PFSK-1 (cell line): Measurements from ENCODE around the gene HTT.

Source experiments
- FOXP2 ChIP-seq: optimal IDR thresholded peaks from 2 replicates; pipeline ENCODE3; 2011; ENCODE audit warnings: borderline replicate concordance, control low read depth, inconsistent platforms; ENCODE audit not compliant: insufficient read depth; ENCODE audit errors: extremely low read length, extremely low read depth
- POLR2AphosphoS5 ChIP-seq: IDR thresholded peaks from 2 replicates; pipeline ENCODE4 v1.6.1; 2012; ENCODE audit warnings: low read depth, mild to moderate bottlenecking, control low read depth, low read length, moderate library complexity
- SIN3A ChIP-seq: IDR thresholded peaks from 2 replicates; pipeline ENCODE4 v1.6.1; 2012; ENCODE audit warnings: mild to moderate bottlenecking, low read length, moderate library complexity, borderline replicate concordance; ENCODE audit not compliant: insufficient read depth
- TAF1 ChIP-seq: IDR thresholded peaks from 2 replicates; pipeline ENCODE4 v1.6.1; 2012; ENCODE audit warnings: low read length, control low read depth, borderline replicate concordance; ENCODE audit not compliant: insufficient read depth
- TF ChIP-seq, protein P1 (sequence below), 2 experiments: IDR thresholded peaks; 2 replicates each; pipeline versions ENCODE4 v1.6.1 to v1.8.0; 2011 to 2012; ENCODE audit warnings: low read depth in 2 of 2, low read length in 2 of 2, control low read depth in 1 of 2, inconsistent platforms in 1 of 2, mild to moderate bottlenecking in 1 of 2, moderate library complexity in 1 of 2; ENCODE audit not compliant: insufficient read depth in 1 of 2

The HTT gene

GRCh38 chr4:3062471-3062870 lies 12.0 kb upstream of the HTT start:
- TF ChIP-seq SIN3A (no peak), FOXP2 (no peak), POLR2AphosphoS5 (no peak), TAF1 (no peak)
- TF ChIP-seq, protein P1, sequence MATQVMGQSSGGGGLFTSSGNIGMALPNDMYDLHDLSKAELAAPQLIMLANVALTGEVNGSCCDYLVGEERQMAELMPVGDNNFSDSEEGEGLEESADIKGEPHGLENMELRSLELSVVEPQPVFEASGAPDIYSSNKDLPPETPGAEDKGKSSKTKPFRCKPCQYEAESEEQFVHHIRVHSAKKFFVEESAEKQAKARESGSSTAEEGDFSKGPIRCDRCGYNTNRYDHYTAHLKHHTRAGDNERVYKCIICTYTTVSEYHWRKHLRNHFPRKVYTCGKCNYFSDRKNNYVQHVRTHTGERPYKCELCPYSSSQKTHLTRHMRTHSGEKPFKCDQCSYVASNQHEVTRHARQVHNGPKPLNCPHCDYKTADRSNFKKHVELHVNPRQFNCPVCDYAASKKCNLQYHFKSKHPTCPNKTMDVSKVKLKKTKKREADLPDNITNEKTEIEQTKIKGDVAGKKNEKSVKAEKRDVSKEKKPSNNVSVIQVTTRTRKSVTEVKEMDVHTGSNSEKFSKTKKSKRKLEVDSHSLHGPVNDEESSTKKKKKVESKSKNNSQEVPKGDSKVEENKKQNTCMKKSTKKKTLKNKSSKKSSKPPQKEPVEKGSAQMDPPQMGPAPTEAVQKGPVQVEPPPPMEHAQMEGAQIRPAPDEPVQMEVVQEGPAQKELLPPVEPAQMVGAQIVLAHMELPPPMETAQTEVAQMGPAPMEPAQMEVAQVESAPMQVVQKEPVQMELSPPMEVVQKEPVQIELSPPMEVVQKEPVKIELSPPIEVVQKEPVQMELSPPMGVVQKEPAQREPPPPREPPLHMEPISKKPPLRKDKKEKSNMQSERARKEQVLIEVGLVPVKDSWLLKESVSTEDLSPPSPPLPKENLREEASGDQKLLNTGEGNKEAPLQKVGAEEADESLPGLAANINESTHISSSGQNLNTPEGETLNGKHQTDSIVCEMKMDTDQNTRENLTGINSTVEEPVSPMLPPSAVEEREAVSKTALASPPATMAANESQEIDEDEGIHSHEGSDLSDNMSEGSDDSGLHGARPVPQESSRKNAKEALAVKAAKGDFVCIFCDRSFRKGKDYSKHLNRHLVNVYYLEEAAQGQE (IDR thresholded peaks at IDR 0.05; ENCODE audit: insufficient read depth in 1 of 2, low read depth in 2 of 2, low read length in 2 of 2), result peak in 1 of 2 experiments; percentile 75; a peak in 2 of 4 replicates

- no peak for TF ChIP-seq SIN3A
- TF ChIP-seq POLR2AphosphoS5, result no peak
- TF ChIP-seq FOXP2, result no peak
Observed at GRCh38 chr4:3065551-3065950, 8.9 kb upstream of the HTT start.

- TF ChIP-seq POLR2AphosphoS5 (no peak), SIN3A (no peak), TAF1 (no peak)
- TF ChIP-seq, protein P1 (IDR thresholded peaks at IDR 0.05; ENCODE audit: insufficient read depth in 1 of 2, low read depth in 2 of 2, low read length in 2 of 2), result no peak
Observed at GRCh38 chr4:3066836-3067400, 7.6 kb upstream of the HTT start.

- TF ChIP-seq FOXP2, result no peak
Observed at GRCh38 chr4:3067473-3068001, 6.9 kb upstream of the HTT start.

DNA sequence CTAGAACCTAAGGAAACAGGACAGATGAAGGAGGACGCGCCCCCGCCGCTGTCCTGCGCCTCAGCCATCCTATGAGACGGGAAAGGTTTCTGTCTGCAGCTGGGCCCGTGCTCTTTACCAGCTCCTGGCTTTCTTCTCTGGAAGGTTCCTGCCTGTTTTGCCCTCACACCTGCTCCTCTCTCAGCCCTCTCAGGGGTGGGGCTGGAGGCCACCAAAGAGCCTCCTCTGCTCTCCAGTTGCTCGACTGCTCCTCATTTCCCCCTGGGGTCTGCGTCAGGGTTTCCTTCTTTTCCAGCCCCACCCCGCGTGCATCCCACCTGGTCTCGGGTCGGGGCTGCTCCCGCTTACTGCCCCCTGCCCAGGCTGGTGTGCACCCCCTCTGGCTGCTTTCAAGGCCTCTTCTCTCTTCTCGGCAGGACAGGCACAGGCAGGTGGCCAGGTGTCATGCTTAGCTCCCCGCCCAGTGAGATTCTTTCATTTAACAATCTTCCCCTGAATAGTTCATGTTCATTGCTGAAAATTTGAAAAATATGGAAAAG lies 4.8 kb upstream of the HTT start:
- TF ChIP-seq POLR2AphosphoS5 (no peak), TAF1 (no peak), SIN3A (no peak)
- TF ChIP-seq, protein P1 (IDR thresholded peaks at IDR 0.05; ENCODE audit: insufficient read depth in 1 of 2, low read depth in 2 of 2, low read length in 2 of 2), result no peak

DNA sequence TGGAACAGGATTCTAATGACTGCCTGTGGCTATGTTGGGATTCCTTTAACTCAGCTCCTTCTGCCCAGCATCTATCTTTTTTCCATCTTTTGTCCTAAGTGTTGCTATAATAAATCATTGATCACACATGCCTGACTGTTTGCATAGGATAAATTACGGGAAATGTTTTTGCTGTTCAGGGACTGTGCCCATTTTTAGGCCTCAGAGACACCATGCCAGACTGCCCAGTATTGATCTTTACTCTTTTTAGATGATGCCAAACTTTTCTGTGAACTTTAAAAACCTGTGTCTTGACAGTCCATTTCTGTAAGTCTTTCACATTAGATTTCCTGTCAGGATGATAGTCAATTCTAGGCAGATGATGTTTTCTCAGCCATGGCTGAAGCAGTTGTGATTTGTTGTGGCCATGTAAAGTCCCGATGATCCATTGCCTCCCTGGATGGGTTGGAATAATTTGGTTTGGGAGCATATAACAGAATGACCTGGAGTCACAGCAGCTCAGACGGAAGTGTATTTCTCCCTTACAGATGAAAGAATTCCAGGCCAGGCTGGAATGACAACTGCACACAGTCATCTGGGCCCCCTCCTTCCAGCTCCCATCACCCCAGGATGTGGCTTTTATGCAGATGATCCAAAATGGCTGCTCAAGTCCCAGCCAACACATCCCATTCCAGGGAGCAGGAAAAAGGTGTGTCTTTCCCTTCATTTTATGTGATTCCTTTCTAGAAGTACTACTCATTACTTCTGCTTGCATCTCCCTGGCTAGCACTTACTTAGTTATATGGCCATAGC lies 3.6 kb upstream of the HTT start:
- no peak for TF ChIP-seq SIN3A
- TF ChIP-seq POLR2AphosphoS5, result no peak
- TF ChIP-seq FOXP2, result no peak
- no peak for TF ChIP-seq TAF1
- TF ChIP-seq, protein P1 (IDR thresholded peaks at IDR 0.05; ENCODE audit: insufficient read depth in 1 of 2, low read depth in 2 of 2, low read length in 2 of 2), result no peak
